WTC11 (cell line): ENCODE measurements around the gene DNAJC7. TPM values are rescaled to one million over a fixed set of nuclear protein-coding genes. Genes with fewer than 3 reads are reported as not detected.
A peak's percentile ranks its signal among the peaks of the same experiment; 100 is the strongest.

Experiments used
- ATAC-seq: fragments of 200-7000 bp; cut with Tn5 transposase; 2 replicates; pipeline ENCODE4 v1.10.0; 2021; ENCODE audit warnings: mild to moderate bottlenecking, moderate library complexity
- CTCF ChIA-PET: fragments of 300-600 bp; sonication (Branson Sonifier 250); formaldehyde crosslinking; loops from one replicate; lab custom pipeline; 2021; ENCODE audit warnings: antibody characterized with exemption; lab: Charles Lee
- POLR2A ChIA-PET: fragments of 350-600 bp; sonication (Branson Sonifier 250); formaldehyde crosslinking; loops from one replicate; lab custom pipeline; 2021; ENCODE audit warnings: antibody characterized with exemption; lab: Charles Lee
- DNase-seq: peaks from one replicate; pipeline ENCODE4 v3.0.0; 2021; ENCODE audit warnings: low spot score
- H3K27ac Mint-ChIP-seq: 2 replicates; pipeline ENCODE4 v1.8.0; 2021; ENCODE audit warnings: mixed read lengths
- H3K27me3 Mint-ChIP-seq: 2 replicates; pipeline ENCODE4 v1.8.0; 2021; ENCODE audit warnings: low read depth, mild to moderate bottlenecking, moderate library complexity, mixed read lengths
- H3K36me3 Mint-ChIP-seq: 2 replicates; pipeline ENCODE4 v1.8.0; 2021; ENCODE audit warnings: mixed read lengths
- H3K4me1 Mint-ChIP-seq: 2 replicates; pipeline ENCODE4 v1.8.0; 2022; ENCODE audit warnings: mixed read lengths
- H3K4me3 Mint-ChIP-seq: 2 replicates; pipeline ENCODE4 v1.8.0; 2021; ENCODE audit warnings: mild to moderate bottlenecking, moderate library complexity, mixed read lengths
- H3K9me3 Mint-ChIP-seq: 2 replicates; pipeline ENCODE4 v1.8.0; 2021; ENCODE audit warnings: mixed read lengths
- ATF6 ChIP-seq: sonication (generic); formaldehyde crosslinking; IDR thresholded peaks from 2 replicates; pipeline ENCODE4 v1.8.1; 2023; ENCODE audit warnings: mild to moderate bottlenecking, missing genetic modification reagents
- E2F5 ChIP-seq: sonication (generic); formaldehyde crosslinking; IDR thresholded peaks from 2 replicates; pipeline ENCODE4 v1.8.1; 2022; ENCODE audit warnings: mild to moderate bottlenecking, moderate library complexity, missing genetic modification reagents
- ESRRA ChIP-seq: sonication (generic); formaldehyde crosslinking; IDR thresholded peaks from 2 replicates; pipeline ENCODE4 v1.8.1; 2022; ENCODE audit warnings: mild to moderate bottlenecking, missing genetic modification reagents, borderline replicate concordance
- JAZF1 ChIP-seq: fragments of 250-450 bp; sonication (Bioruptor Pico); IDR thresholded peaks from 2 replicates; pipeline ENCODE4 v1.9.0; 2021; ENCODE audit warnings: moderate library complexity, mild to moderate bottlenecking, inconsistent platforms
- MAX ChIP-seq: sonication (generic); formaldehyde crosslinking; IDR thresholded peaks from 2 replicates; pipeline ENCODE4 v1.8.0; 2022; ENCODE audit warnings: mild to moderate bottlenecking, missing genetic modification reagents
- NFATC4 ChIP-seq: fragments of 250-450 bp; sonication (Bioruptor Pico); IDR thresholded peaks from 2 replicates; pipeline ENCODE4 v1.9.0; 2021; ENCODE audit warnings: mild to moderate bottlenecking
- NFE2L1 ChIP-seq: sonication (generic); formaldehyde crosslinking; IDR thresholded peaks from 2 replicates; pipeline ENCODE4 v1.8.1; 2023; ENCODE audit warnings: missing genetic modification reagents
- OVOL2 ChIP-seq: fragments of 250-450 bp; sonication (Bioruptor Pico); IDR thresholded peaks from 2 replicates; pipeline ENCODE4 v1.9.0; 2021; ENCODE audit warnings: mild to moderate bottlenecking, borderline replicate concordance
- RORB ChIP-seq: fragments of 250-450 bp; sonication (Bioruptor Pico); IDR thresholded peaks from 2 replicates; pipeline ENCODE4 v1.9.0; 2021; ENCODE audit warnings: mild to moderate bottlenecking
- ZBTB21 ChIP-seq: sonication (generic); formaldehyde crosslinking; IDR thresholded peaks from 2 replicates; pipeline ENCODE4 v1.8.1; 2023; ENCODE audit warnings: mild to moderate bottlenecking, missing genetic modification reagents, borderline replicate concordance
- ZNF121 ChIP-seq: sonication (generic); formaldehyde crosslinking; IDR thresholded peaks from 2 replicates; pipeline ENCODE4 v1.8.0; 2023; ENCODE audit warnings: missing genetic modification reagents
- ZNF138 ChIP-seq: sonication (generic); formaldehyde crosslinking; conservative IDR thresholded peaks from 2 replicates; pipeline ENCODE4 v1.8.1; 2022; ENCODE audit warnings: mild to moderate bottlenecking, moderate library complexity, missing genetic modification reagents
- ZNF671 ChIP-seq: fragments of 250-450 bp; sonication (Bioruptor Pico); IDR thresholded peaks from 2 replicates; pipeline ENCODE4 v1.8.0; 2021; ENCODE audit warnings: mild to moderate bottlenecking
- total RNA-seq: library from RNA; stranded (reverse); gene quantifications from 3 replicates; pipeline ENCODE4 v1.2.3, GENCODE V29; 2021
- TF ChIP-seq, protein P1 (sequence below): fragments of 250-450 bp; sonication (Bioruptor Pico); IDR thresholded peaks from 2 replicates; pipeline ENCODE4 v1.9.0; 2021; ENCODE audit warnings: moderate library complexity, mild to moderate bottlenecking, inconsistent platforms, borderline replicate concordance
- TF ChIP-seq, protein P2 (sequence below): fragments of 250-450 bp; sonication (Bioruptor Pico); IDR thresholded peaks from 2 replicates; pipeline ENCODE4 v1.9.0; 2021; ENCODE audit warnings: mild to moderate bottlenecking
- TF ChIP-seq, protein P3 (sequence below): sonication (generic); formaldehyde crosslinking; conservative IDR thresholded peaks from 2 replicates; pipeline ENCODE4 v1.8.1; 2023; ENCODE audit warnings: mild to moderate bottlenecking, low read depth, missing genetic modification reagents, moderate library complexity
- TF ChIP-seq, protein P4 (sequence below): sonication (generic); formaldehyde crosslinking; IDR thresholded peaks from 2 replicates; pipeline ENCODE4 v1.8.0; 2022; ENCODE audit warnings: missing genetic modification reagents

Gene DNAJC7
- total RNA-seq, 1 experiment from 2014 or later, result 140 TPM

GRCh38 chr17:42055496-42055895, 38.3 kb upstream of the DNAJC7 start:
- no peak overlapping the region for H3K4me3 Mint-ChIP-seq
- H3K9me3 Mint-ChIP-seq, result no peaks in the 10 kb centered on the region
- ChIA-PET CTCF (interaction anchor here (0.9 to 4.9 kb wide), 13 partner anchors 11 to 472 kb away, joined by 3 to 26 read pairs (median 4); partner anchors contain the start of genes DHX58 and NKIRAS2), POLR2A (interaction anchor here (1.5 kb wide), 1 partner anchor 12 kb away, joined by 3 read pairs; no protein-coding TSS in a partner anchor)
- peaks cover 6% of the 10 kb centered on the region for H3K27me3 Mint-ChIP-seq
- no peak overlapping the region for H3K27ac Mint-ChIP-seq
- TF ChIP-seq, protein P1, sequence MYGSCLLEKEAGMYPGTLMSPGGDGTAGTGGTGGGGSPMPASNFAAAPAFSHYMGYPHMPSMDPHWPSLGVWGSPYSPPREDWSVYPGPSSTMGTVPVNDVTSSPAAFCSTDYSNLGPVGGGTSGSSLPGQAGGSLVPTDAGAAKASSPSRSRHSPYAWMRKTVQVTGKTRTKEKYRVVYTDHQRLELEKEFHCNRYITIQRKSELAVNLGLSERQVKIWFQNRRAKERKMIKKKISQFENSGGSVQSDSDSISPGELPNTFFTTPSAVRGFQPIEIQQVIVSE, result no peak
- TF ChIP-seq, protein P2, sequence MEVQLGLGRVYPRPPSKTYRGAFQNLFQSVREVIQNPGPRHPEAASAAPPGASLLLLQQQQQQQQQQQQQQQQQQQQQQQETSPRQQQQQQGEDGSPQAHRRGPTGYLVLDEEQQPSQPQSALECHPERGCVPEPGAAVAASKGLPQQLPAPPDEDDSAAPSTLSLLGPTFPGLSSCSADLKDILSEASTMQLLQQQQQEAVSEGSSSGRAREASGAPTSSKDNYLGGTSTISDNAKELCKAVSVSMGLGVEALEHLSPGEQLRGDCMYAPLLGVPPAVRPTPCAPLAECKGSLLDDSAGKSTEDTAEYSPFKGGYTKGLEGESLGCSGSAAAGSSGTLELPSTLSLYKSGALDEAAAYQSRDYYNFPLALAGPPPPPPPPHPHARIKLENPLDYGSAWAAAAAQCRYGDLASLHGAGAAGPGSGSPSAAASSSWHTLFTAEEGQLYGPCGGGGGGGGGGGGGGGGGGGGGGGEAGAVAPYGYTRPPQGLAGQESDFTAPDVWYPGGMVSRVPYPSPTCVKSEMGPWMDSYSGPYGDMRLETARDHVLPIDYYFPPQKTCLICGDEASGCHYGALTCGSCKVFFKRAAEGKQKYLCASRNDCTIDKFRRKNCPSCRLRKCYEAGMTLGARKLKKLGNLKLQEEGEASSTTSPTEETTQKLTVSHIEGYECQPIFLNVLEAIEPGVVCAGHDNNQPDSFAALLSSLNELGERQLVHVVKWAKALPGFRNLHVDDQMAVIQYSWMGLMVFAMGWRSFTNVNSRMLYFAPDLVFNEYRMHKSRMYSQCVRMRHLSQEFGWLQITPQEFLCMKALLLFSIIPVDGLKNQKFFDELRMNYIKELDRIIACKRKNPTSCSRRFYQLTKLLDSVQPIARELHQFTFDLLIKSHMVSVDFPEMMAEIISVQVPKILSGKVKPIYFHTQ (CRISPR knock-in tag), result no peak
- TF ChIP-seq ZNF138 (CRISPR knock-in tag) (no peak), JAZF1 (CRISPR knock-in tag) (no peak), ZBTB21 (CRISPR knock-in tag) (no peak), NFE2L1 (CRISPR knock-in tag) (no peak), RORB (CRISPR knock-in tag) (no peak), E2F5 (CRISPR knock-in tag) (no peak), OVOL2 (no peak), ZNF121 (CRISPR knock-in tag) (no peak), ESRRA (CRISPR knock-in tag) (no peak), ZNF671 (CRISPR knock-in tag) (no peak)
- TF ChIP-seq, protein P3, sequence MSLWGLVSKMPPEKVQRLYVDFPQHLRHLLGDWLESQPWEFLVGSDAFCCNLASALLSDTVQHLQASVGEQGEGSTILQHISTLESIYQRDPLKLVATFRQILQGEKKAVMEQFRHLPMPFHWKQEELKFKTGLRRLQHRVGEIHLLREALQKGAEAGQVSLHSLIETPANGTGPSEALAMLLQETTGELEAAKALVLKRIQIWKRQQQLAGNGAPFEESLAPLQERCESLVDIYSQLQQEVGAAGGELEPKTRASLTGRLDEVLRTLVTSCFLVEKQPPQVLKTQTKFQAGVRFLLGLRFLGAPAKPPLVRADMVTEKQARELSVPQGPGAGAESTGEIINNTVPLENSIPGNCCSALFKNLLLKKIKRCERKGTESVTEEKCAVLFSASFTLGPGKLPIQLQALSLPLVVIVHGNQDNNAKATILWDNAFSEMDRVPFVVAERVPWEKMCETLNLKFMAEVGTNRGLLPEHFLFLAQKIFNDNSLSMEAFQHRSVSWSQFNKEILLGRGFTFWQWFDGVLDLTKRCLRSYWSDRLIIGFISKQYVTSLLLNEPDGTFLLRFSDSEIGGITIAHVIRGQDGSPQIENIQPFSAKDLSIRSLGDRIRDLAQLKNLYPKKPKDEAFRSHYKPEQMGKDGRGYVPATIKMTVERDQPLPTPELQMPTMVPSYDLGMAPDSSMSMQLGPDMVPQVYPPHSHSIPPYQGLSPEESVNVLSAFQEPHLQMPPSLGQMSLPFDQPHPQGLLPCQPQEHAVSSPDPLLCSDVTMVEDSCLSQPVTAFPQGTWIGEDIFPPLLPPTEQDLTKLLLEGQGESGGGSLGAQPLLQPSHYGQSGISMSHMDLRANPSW, result no peak
- H3K4me1 Mint-ChIP-seq, result peaks cover 46% of the 10 kb centered on the region
- DNase-seq, result no peak
- no peaks in the 10 kb centered on the region for H3K36me3 Mint-ChIP-seq
- no peak for ATAC-seq

- no peak for DNase-seq
- Mint-ChIP-seq H3K27ac (no peak overlapping the region), H3K27me3 (peaks cover 6% of the 10 kb centered on the region), H3K4me1 (peaks cover 46% of the 10 kb centered on the region), H3K4me3 (peak overlapping the region; percentile 3; the same call in 1 of the 2 replicates), H3K36me3 (no peaks in the 10 kb centered on the region), H3K9me3 (no peaks in the 10 kb centered on the region)
- ATAC-seq, result no peak
- TF ChIP-seq ATF6 (no peak), NFATC4 (CRISPR knock-in tag) (no peak), MAX (CRISPR knock-in tag) (no peak), ZBTB21 (CRISPR knock-in tag) (no peak)
- TF ChIP-seq, protein P4, sequence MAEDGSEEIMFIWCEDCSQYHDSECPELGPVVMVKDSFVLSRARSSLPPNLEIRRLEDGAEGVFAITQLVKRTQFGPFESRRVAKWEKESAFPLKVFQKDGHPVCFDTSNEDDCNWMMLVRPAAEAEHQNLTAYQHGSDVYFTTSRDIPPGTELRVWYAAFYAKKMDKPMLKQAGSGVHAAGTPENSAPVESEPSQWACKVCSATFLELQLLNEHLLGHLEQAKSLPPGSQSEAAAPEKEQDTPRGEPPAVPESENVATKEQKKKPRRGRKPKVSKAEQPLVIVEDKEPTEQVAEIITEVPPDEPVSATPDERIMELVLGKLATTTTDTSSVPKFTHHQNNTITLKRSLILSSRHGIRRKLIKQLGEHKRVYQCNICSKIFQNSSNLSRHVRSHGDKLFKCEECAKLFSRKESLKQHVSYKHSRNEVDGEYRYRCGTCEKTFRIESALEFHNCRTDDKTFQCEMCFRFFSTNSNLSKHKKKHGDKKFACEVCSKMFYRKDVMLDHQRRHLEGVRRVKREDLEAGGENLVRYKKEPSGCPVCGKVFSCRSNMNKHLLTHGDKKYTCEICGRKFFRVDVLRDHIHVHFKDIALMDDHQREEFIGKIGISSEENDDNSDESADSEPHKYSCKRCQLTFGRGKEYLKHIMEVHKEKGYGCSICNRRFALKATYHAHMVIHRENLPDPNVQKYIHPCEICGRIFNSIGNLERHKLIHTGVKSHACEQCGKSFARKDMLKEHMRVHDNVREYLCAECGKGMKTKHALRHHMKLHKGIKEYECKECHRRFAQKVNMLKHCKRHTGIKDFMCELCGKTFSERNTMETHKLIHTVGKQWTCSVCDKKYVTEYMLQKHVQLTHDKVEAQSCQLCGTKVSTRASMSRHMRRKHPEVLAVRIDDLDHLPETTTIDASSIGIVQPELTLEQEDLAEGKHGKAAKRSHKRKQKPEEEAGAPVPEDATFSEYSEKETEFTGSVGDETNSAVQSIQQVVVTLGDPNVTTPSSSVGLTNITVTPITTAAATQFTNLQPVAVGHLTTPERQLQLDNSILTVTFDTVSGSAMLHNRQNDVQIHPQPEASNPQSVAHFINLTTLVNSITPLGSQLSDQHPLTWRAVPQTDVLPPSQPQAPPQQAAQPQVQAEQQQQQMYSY (CRISPR knock-in tag), result 0 out of 2 replicates have a peak, but pooled peaks have one; percentile 37
- POLR2A ChIA-PET, result interaction anchor here (0.6 to 1.5 kb wide), 2 partner anchors 13 to 89 kb away, joined by 3 to 4 read pairs; no protein-coding TSS in a partner anchor
- CTCF ChIA-PET, result interaction anchor here (0.6 to 4.9 kb wide), 17 partner anchors 12 to 472 kb away, joined by 3 to 26 read pairs (median 4); partner anchors contain the start of genes DHX58 and NKIRAS2
Observed at GRCh38 chr17:42055027-42055426, 37.8 kb upstream of the DNAJC7 start.
